Measurements from ENCODE around the gene ERC1. TPM values are rescaled to one million over a fixed set of nuclear protein-coding genes. Genes with fewer than 3 reads are reported as not detected.

ERC1 gene
- total RNA-seq, 2 experiments from 2014 or later, result 24.7 to 31.9 TPM

- ChIA-PET POLR2A (no interaction called here), CTCF (interaction anchor here (1.4 to 2.1 kb wide), 3 partner anchors 10 to 291 kb away, joined by 4 to 6 read pairs (median 5); no protein-coding TSS in a partner anchor)
These were observed 300.7 kb downstream of the ERC1 start for GRCh38 chr12:1291601-1292332.

GRCh38 chr12:1293901-1294300, 302.9 kb downstream of the ERC1 start:
- no peak for ATAC-seq
- intact Hi-C loops (cut with DNase I, micrococcal nuclease), result no loop called here
- peaks cover 32% of the 10 kb centered on the region for H3K36me3 Mint-ChIP-seq (ENCODE audit: low read depth)
- CTCF ChIA-PET, result interaction anchor here (0.8 to 1.6 kb wide), 3 partner anchors 24 to 176 kb away, joined by 3 to 4 read pairs (median 3); no protein-coding TSS in a partner anchor
- H3K4me3 Mint-ChIP-seq, result no peak overlapping the region
- POLR2A ChIA-PET, result no interaction called here
- no peak for DNase-seq
- no peaks in the 10 kb centered on the region for H3K27me3 Mint-ChIP-seq
- H3K4me1 Mint-ChIP-seq, result no peaks in the 10 kb centered on the region
- no peaks in the 10 kb centered on the region for H3K9me3 Mint-ChIP-seq (ENCODE audit: low read depth)
- no peak overlapping the region for H3K27ac Mint-ChIP-seq

More at GRCh38 chr12:1291601-1292332, 300.7 kb downstream of the ERC1 start:
- H3K27ac Mint-ChIP-seq, result no peak overlapping the region
- intact Hi-C loops (cut with DNase I, micrococcal nuclease), result no loop called here
- DNase-seq (no peak), ATAC-seq (no peak)
- H3K4me1 Mint-ChIP-seq, result no peaks in the 10 kb centered on the region
- H3K9me3 Mint-ChIP-seq (ENCODE audit: low read depth), result no peaks in the 10 kb centered on the region
- no peaks in the 10 kb centered on the region for H3K27me3 Mint-ChIP-seq
- no peak overlapping the region for H3K4me3 Mint-ChIP-seq
- peaks cover 24% of the 10 kb centered on the region for H3K36me3 Mint-ChIP-seq (ENCODE audit: low read depth)

DNA sequence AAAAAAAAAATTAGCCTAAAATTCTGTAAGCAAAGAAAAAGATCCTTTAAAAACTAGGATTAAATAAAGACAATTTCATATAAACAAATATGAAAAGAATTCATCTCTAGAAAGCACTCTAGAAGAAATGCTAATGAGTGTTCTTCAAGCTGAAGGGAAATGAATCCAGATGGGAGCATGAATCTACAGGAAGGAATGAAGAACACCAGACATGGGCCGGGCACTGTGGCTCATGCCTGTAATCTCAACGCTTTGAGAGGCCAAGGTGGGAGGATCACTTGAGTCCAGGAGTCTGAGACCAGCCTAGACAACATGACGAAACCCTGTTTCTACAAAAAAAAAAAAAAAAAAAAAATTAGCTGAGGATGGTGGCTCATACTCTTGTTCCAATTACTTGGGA, 306.2 kb downstream of the ERC1 start:
- CTCF ChIA-PET, result no interaction called here
- intact Hi-C loops (cut with DNase I, micrococcal nuclease), result no loop called here
- Mint-ChIP-seq H3K4me3 (no peak overlapping the region), H3K36me3 (ENCODE audit: low read depth) (peaks cover 25% of the 10 kb centered on the region), H3K9me3 (ENCODE audit: low read depth) (peaks cover 2% of the 10 kb centered on the region), H3K27ac (no peak overlapping the region), H3K27me3 (no peaks in the 10 kb centered on the region), H3K4me1 (no peaks in the 10 kb centered on the region)
- no peak for DNase-seq
- no peak for ATAC-seq
- POLR2A ChIA-PET, result interaction anchor here (0.6 kb wide), 1 partner anchor 145 kb away, joined by 3 read pairs; no protein-coding TSS in a partner anchor

GRCh38 chr12:1297639-1298175, 306.7 kb downstream of the ERC1 start:
- POLR2A ChIA-PET, result no interaction called here
- CTCF ChIA-PET, result interaction anchor here (1.0 kb wide), 1 partner anchor 24 kb away, joined by 3 read pairs; no protein-coding TSS in a partner anchor
- no peak overlapping the region for H3K27ac Mint-ChIP-seq

DNA sequence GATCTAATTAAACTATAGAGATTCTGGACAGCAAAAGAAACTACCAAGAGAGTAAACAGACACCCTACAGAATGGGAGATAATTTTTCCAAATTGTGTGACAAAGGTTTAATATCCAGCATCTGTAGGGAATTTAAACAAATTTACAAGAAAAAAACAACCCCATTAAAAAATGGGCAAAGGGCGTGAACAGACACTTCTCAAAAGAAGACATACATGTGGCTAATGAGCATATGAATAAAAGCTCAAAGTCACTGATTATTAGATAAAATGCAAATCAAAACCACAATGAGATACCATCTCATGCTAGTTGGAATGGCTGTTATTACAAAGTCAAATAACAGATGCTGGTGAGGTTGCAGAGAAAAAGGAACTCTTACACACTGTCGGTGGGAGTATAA, 309.4 kb downstream of the ERC1 start:
- intact Hi-C loops (cut with DNase I, micrococcal nuclease), result no loop called here
- CTCF ChIA-PET, result no interaction called here

More at GRCh38 chr12:1297639-1298175, 306.7 kb downstream of the ERC1 start:
- intact Hi-C loops (cut with DNase I, micrococcal nuclease), result no loop called here
- Mint-ChIP-seq H3K36me3 (ENCODE audit: low read depth) (peaks cover 23% of the 10 kb centered on the region), H3K9me3 (ENCODE audit: low read depth) (peaks cover 2% of the 10 kb centered on the region), H3K27me3 (no peaks in the 10 kb centered on the region), H3K4me1 (no peaks in the 10 kb centered on the region), H3K4me3 (no peak overlapping the region)
- DNase-seq (no peak), ATAC-seq (no peak)

DNA sequence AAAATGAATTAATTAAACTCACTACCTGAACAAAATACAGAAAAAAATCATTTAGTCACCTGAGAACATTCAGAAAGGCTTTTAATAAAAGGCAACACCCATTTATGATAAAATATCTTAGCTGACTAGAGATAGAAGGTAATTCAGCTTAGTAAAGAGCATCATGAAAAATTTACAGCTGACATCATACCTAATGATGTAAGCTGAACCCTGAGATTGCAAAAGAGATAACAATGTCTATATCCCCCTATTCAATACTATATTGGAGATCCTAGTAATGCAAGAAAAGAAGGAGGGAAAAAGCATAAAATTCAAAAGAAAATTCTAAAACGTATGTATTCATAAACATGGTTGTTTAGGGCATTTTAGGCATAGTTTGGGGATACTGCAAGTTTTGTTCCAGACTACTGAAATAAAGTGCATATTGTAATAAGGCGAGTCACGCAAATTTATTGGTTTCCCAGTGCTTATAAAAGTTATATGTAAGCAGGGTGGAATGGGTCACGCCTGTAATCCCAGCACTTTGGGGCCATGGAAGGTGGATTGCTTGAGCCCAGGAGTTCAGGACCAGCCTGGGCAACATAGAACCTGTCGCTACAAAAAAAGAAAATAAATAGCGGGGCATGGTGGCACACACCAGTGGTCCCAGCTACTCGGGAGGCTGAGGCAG, 311.3 kb downstream of the ERC1 start:
- DNase-seq (no peak), ATAC-seq (no peak)
- no peak overlapping the region for H3K4me3 Mint-ChIP-seq
- H3K27ac Mint-ChIP-seq, result no peak overlapping the region
- H3K4me1 Mint-ChIP-seq, result no peaks in the 10 kb centered on the region
- H3K36me3 Mint-ChIP-seq (ENCODE audit: low read depth), result peaks cover 15% of the 10 kb centered on the region
- H3K9me3 Mint-ChIP-seq (ENCODE audit: low read depth), result peaks cover 2% of the 10 kb centered on the region
- ChIA-PET POLR2A (no interaction called here), CTCF (interaction anchor here (0.6 to 1.2 kb wide), 3 partner anchors 10 to 185 kb away, joined by 3 to 5 read pairs (median 4); no protein-coding TSS in a partner anchor)
- intact Hi-C loops (cut with DNase I, micrococcal nuclease), result no loop called here
- no peaks in the 10 kb centered on the region for H3K27me3 Mint-ChIP-seq

More for the DNA sequence above, 309.4 kb downstream of the ERC1 start:
- Mint-ChIP-seq H3K4me1 (no peaks in the 10 kb centered on the region), H3K36me3 (ENCODE audit: low read depth) (peaks cover 23% of the 10 kb centered on the region), H3K27me3 (no peaks in the 10 kb centered on the region), H3K27ac (no peak overlapping the region), H3K9me3 (ENCODE audit: low read depth) (peaks cover 2% of the 10 kb centered on the region), H3K4me3 (no peak overlapping the region)
- ATAC-seq (no peak), DNase-seq (no peak)
- POLR2A ChIA-PET, result no interaction called here

DNA sequence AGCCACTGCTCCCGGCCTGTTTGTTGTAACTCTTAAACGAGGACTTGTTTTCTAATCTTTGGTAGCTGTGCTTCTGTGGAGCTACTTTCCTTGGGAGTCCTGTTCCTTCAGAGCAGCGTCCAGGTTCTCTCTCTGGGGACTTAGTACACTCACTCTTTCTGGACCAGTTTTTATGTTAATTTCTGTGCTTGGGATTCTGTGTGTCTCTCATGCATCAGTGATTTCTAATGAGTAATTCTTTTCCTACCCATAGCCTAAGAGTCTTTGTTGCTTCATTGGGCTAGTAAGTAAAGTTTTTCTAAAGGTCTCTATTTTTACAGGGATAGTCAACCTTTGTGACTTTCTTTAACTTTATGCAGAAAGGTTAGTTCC, 314.0 kb downstream of the ERC1 start:
- POLR2A ChIA-PET, result no interaction called here
- no peak overlapping the region for H3K27ac Mint-ChIP-seq
- no peaks in the 10 kb centered on the region for H3K9me3 Mint-ChIP-seq (ENCODE audit: low read depth)
- H3K4me3 Mint-ChIP-seq, result no peak overlapping the region
- no peak for ATAC-seq
- intact Hi-C loops (cut with DNase I, micrococcal nuclease), result no loop called here
- CTCF ChIA-PET, result interaction anchor here (0.7 kb wide), 1 partner anchor 10 kb away, joined by 3 read pairs; no protein-coding TSS in a partner anchor
- peaks cover 10% of the 10 kb centered on the region for H3K36me3 Mint-ChIP-seq (ENCODE audit: low read depth)
- H3K4me1 Mint-ChIP-seq, result no peaks in the 10 kb centered on the region
- DNase-seq, result no peak
- no peaks in the 10 kb centered on the region for H3K27me3 Mint-ChIP-seq

- Mint-ChIP-seq H3K36me3 (ENCODE audit: low read depth) (peaks cover 5% of the 10 kb centered on the region), H3K27ac (no peak overlapping the region), H3K4me1 (no peaks in the 10 kb centered on the region), H3K4me3 (no peak overlapping the region), H3K27me3 (no peaks in the 10 kb centered on the region), H3K9me3 (ENCODE audit: low read depth) (no peaks in the 10 kb centered on the region)
- ATAC-seq (no peak), DNase-seq (no peak)
- intact Hi-C loops (cut with DNase I, micrococcal nuclease), result no loop called here
- ChIA-PET CTCF (interaction anchor here (0.7 to 1.6 kb wide), 2 partner anchors 9 to 14 kb away, joined by 3 to 4 read pairs; no protein-coding TSS in a partner anchor), POLR2A (no interaction called here)
These were observed 314.9 kb downstream of the ERC1 start for GRCh38 chr12:1305791-1306500.

- no peak overlapping the region for H3K4me3 Mint-ChIP-seq
- H3K36me3 Mint-ChIP-seq (ENCODE audit: low read depth), result peaks cover 5% of the 10 kb centered on the region
- no peaks in the 10 kb centered on the region for H3K9me3 Mint-ChIP-seq (ENCODE audit: low read depth)
- intact Hi-C loops (cut with DNase I, micrococcal nuclease), result no loop called here
- no peaks in the 10 kb centered on the region for H3K4me1 Mint-ChIP-seq
- no peaks in the 10 kb centered on the region for H3K27me3 Mint-ChIP-seq
- ChIA-PET POLR2A (no interaction called here), CTCF (interaction anchor here (1.6 kb wide), 1 partner anchor 15 kb away, joined by 4 read pairs; no protein-coding TSS in a partner anchor)
- H3K27ac Mint-ChIP-seq, result no peak overlapping the region
- DNase-seq, result no peak
- ATAC-seq, result no peak
These were observed 315.8 kb downstream of the ERC1 start for GRCh38 chr12:1306817-1307216.

GRCh38 chr12:1307796-1308195, 316.8 kb downstream of the ERC1 start:
- peaks cover 11% of the 10 kb centered on the region for H3K36me3 Mint-ChIP-seq (ENCODE audit: low read depth)
- no peaks in the 10 kb centered on the region for H3K4me1 Mint-ChIP-seq
- POLR2A ChIA-PET, result no interaction called here
- H3K27ac Mint-ChIP-seq, result no peak overlapping the region
- no peaks in the 10 kb centered on the region for H3K27me3 Mint-ChIP-seq
- no peaks in the 10 kb centered on the region for H3K9me3 Mint-ChIP-seq (ENCODE audit: low read depth)
- CTCF ChIA-PET, result interaction anchor here (1.6 kb wide), 1 partner anchor 16 kb away, joined by 4 read pairs; no protein-coding TSS in a partner anchor
- ATAC-seq, result no peak
- intact Hi-C loops (cut with DNase I, micrococcal nuclease), result no loop called here
- H3K4me3 Mint-ChIP-seq, result no peak overlapping the region
- no peak for DNase-seq

DNA sequence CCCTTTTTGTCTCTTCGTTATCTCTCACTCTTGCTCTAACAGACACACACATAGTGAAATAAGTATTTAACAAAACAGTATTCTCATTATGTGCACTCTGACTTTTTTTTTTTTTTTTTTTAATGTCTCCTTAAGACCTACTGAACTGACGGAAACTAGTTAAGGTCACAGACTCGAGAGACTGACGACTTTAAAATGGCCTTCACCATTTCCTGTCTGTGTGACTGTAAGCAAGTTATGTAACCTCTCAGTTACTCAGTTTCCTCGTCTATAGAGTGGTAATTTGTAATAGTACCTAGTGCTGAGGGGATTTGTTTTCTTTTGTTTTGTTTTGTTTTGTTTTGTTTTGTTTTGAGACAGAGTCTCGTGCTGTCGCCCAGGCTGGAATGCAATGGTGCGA, 318.6 kb downstream of the ERC1 start:
- ATAC-seq (no peak), DNase-seq (no peak)
- H3K27ac Mint-ChIP-seq, result no peak overlapping the region
- POLR2A ChIA-PET, result no interaction called here
- H3K4me3 Mint-ChIP-seq, result no peak overlapping the region
- intact Hi-C loops (cut with DNase I, micrococcal nuclease), result no loop called here
- CTCF ChIA-PET, result no interaction called here
- H3K36me3 Mint-ChIP-seq (ENCODE audit: low read depth), result peaks cover 25% of the 10 kb centered on the region
- peaks cover 5% of the 10 kb centered on the region for H3K9me3 Mint-ChIP-seq (ENCODE audit: low read depth)
- H3K4me1 Mint-ChIP-seq, result no peaks in the 10 kb centered on the region
- H3K27me3 Mint-ChIP-seq, result no peaks in the 10 kb centered on the region
